Endometrial microvascular endothelial cells (primary cell): Measurements from ENCODE around the gene GTSE1. TPM values are rescaled to one million over a fixed set of nuclear protein-coding genes. Genes with fewer than 3 reads are reported as not detected.

Experiments used
- in situ Hi-C: cut with HindIII; loops from 2 replicates; pipeline ENCODE4 v1.10.0; 2017; ENCODE audit warnings: low sequenced_read_pairs, low pct_unique_long_range_greater_than_20kb; ENCODE audit errors: inconsistent ontology term
- total RNA-seq: library from RNA; depleted of rRNA; stranded (reverse); fragments of >200 nt; gene quantifications from one replicate; pipeline ENCODE4 v1.2.3, GENCODE V29; 2015; ENCODE audit errors: inconsistent ontology term

The GTSE1 gene
- total RNA-seq, 1 donor from 2014 or later: 22.8 TPM

- in situ Hi-C loops: no loop called here
These were observed 60.1 kb downstream of the GTSE1 start for GRCh38 chr22:46356496-46357480.

GRCh38 chr22:46357711-46358520 is 61.2 kb downstream of the GTSE1 start:
- in situ Hi-C loops: no loop called here

GRCh38 chr22:46358766-46359165 is 62.1 kb downstream of the GTSE1 start:
- in situ Hi-C loops: no loop called here

GRCh38 chr22:46359362-46359761 is 62.7 kb downstream of the GTSE1 start:
- in situ Hi-C loops: no loop called here

- in situ Hi-C loops: no loop called here
These were observed 63.4 kb downstream of the GTSE1 start for GRCh38 chr22:46360097-46360496.

- in situ Hi-C loops: no loop called here
These were observed 64.2 kb downstream of the GTSE1 start for GRCh38 chr22:46360891-46361290.

- in situ Hi-C loops: no loop called here
These were observed 65.1 kb downstream of the GTSE1 start for GRCh38 chr22:46361826-46362202.

GRCh38 chr22:46362203-46362933 is 65.7 kb downstream of the GTSE1 start:
- in situ Hi-C loops: no loop called here

GRCh38 chr22:46362934-46363515 is 66.4 kb downstream of the GTSE1 start:
- in situ Hi-C loops: no loop called here

GRCh38 chr22:46363611-46364321 is 67.1 kb downstream of the GTSE1 start:
- in situ Hi-C loops: no loop called here

- in situ Hi-C loops: no loop called here
These were observed 67.9 kb downstream of the GTSE1 start for GRCh38 chr22:46364341-46365165.

GRCh38 chr22:46365166-46365624 is 68.5 kb downstream of the GTSE1 start:
- in situ Hi-C loops: no loop called here

- in situ Hi-C loops: no loop called here
These were observed 69.7 kb downstream of the GTSE1 start for GRCh38 chr22:46366327-46366731.

- in situ Hi-C loops: no loop called here
These were observed 70.4 kb downstream of the GTSE1 start for GRCh38 chr22:46366801-46367706.

- in situ Hi-C loops: no loop called here
These were observed 71.1 kb downstream of the GTSE1 start for GRCh38 chr22:46367707-46368191.

GRCh38 chr22:46368422-46368821 is 71.8 kb downstream of the GTSE1 start:
- in situ Hi-C loops: no loop called here
